Loucy (cell line): ENCODE results near the gene PGC.

ENCODE experiments used
- H2AFZ ChIP-seq: fragments of 200-600 bp; sonication (generic); 2 replicates; pipeline ENCODE4 v1.6.0; 2016; ENCODE audit warnings: antibody characterized with exemption, mild to moderate bottlenecking, low read length, moderate library complexity
- H3F3A ChIP-seq: fragments of 200-600 bp; 2 replicates; pipeline ENCODE4 v1.6.0; 2016; ENCODE audit warnings: antibody characterized with exemption, low read depth, mild to moderate bottlenecking
- H3K27me3 ChIP-seq: fragments of 200-600 bp; sonication (generic); 2 replicates; pipeline ENCODE4 v1.6.1; 2014; ENCODE audit warnings: low read length, mild to moderate bottlenecking; ENCODE audit not compliant: insufficient read depth, poor library complexity, severe bottlenecking
- H3K36me3 ChIP-seq: fragments of 200-600 bp; sonication (generic); 2 replicates; pipeline ENCODE4 v1.6.1; 2016; ENCODE audit warnings: low read length; ENCODE audit not compliant: insufficient read depth
- H3K4me1 ChIP-seq: fragments of 200-600 bp; sonication (generic); 2 replicates; pipeline ENCODE4 v1.5.1; 2014; ENCODE audit warnings: low read length, mild to moderate bottlenecking; ENCODE audit not compliant: insufficient read depth, poor library complexity, severe bottlenecking
- H3K4me2 ChIP-seq: fragments of 200-600 bp; sonication (generic); 2 replicates; pipeline ENCODE4 v1.6.0; 2014; ENCODE audit warnings: antibody characterized with exemption, low read length, low read depth, mild to moderate bottlenecking; ENCODE audit not compliant: poor library complexity, severe bottlenecking
- H3K4me3 ChIP-seq: fragments of 200-600 bp; sonication (generic); 2 replicates; pipeline ENCODE4 v1.5.1; 2014; ENCODE audit warnings: low read length, mild to moderate bottlenecking, mixed read lengths; ENCODE audit not compliant: poor library complexity, severe bottlenecking
- H3K79me2 ChIP-seq: fragments of 200-600 bp; sonication (generic); 2 replicates; pipeline ENCODE4 v1.6.1; 2014; ENCODE audit warnings: low read length; ENCODE audit not compliant: insufficient read depth
- H3K9ac ChIP-seq: fragments of 200-600 bp; sonication (generic); 2 replicates; pipeline ENCODE4 v1.6.0; 2014; ENCODE audit warnings: mild to moderate bottlenecking, low read depth, low read length, moderate library complexity; ENCODE audit not compliant: poor library complexity, severe bottlenecking
- H3K9me2 ChIP-seq: fragments of 200-600 bp; sonication (generic); replicated peaks from 2 replicates; pipeline ENCODE4 v1.6.1; 2016; ENCODE audit warnings: low read depth, low read length, mixed read lengths
- H3K9me3 ChIP-seq: fragments of 200-600 bp; sonication (generic); 2 replicates; pipeline ENCODE4 v1.6.1; 2014; ENCODE audit warnings: mild to moderate bottlenecking, antibody characterized with exemption, low read length, low read depth; ENCODE audit not compliant: insufficient read depth
- H4K20me1 ChIP-seq: fragments of 200-600 bp; sonication (generic); 2 replicates; pipeline ENCODE4 v1.6.0; 2014; ENCODE audit warnings: antibody characterized with exemption, low read length, mild to moderate bottlenecking; ENCODE audit not compliant: insufficient read depth, poor library complexity, severe bottlenecking
- CTCF ChIP-seq: fragments of 200-600 bp; sonication (generic); conservative IDR thresholded peaks from 2 replicates; pipeline ENCODE4 v1.5.1; 2014; ENCODE audit warnings: mild to moderate bottlenecking, antibody characterized with exemption, low read length
- EZH2phosphoT487 ChIP-seq: fragments of 200-600 bp; IDR thresholded peaks from 2 replicates; pipeline ENCODE4 v1.6.1; 2018; ENCODE audit warnings: antibody characterized with exemption, mild to moderate bottlenecking, moderate library complexity, borderline replicate concordance

The PGC gene

GRCh38 chr6:41700463-41701347, 46.5 kb downstream of the PGC start:
- Histone ChIP-seq H3K9ac (no peak overlapping the region), H2AFZ (no peak overlapping the region), H3K4me2 (no peak overlapping the region), H3K4me3 (no peak overlapping the region), H3K4me1 (no peaks in the 10 kb centered on the region), H3K9me2 (no peaks in the 10 kb centered on the region), H3K27me3 (no peaks in the 10 kb centered on the region), H3K79me2 (no peaks in the 10 kb centered on the region), H3K9me3 (no peaks in the 10 kb centered on the region), H3F3A (no peaks in the 10 kb centered on the region), H3K36me3 (no peaks in the 10 kb centered on the region), H4K20me1 (no peaks in the 10 kb centered on the region)
- TF ChIP-seq CTCF (no peak), EZH2phosphoT487 (no peak)

GRCh38 chr6:41699063-41699462, 48.1 kb downstream of the PGC start:
- Histone ChIP-seq H2AFZ (no peak overlapping the region), H3F3A (no peaks in the 10 kb centered on the region), H3K9me2 (no peaks in the 10 kb centered on the region), H3K9me3 (no peaks in the 10 kb centered on the region), H3K4me1 (no peaks in the 10 kb centered on the region), H3K4me3 (no peak overlapping the region), H3K79me2 (no peaks in the 10 kb centered on the region), H4K20me1 (no peaks in the 10 kb centered on the region), H3K27me3 (no peaks in the 10 kb centered on the region), H3K4me2 (no peak overlapping the region), H3K9ac (no peak overlapping the region), H3K36me3 (no peaks in the 10 kb centered on the region)
- no peak for TF ChIP-seq CTCF
- TF ChIP-seq EZH2phosphoT487, result no peak

- no peaks in the 10 kb centered on the region for H3K4me1 ChIP-seq
- H3K27me3 ChIP-seq, result no peaks in the 10 kb centered on the region
- no peaks in the 10 kb centered on the region for H3K36me3 ChIP-seq
- H3F3A ChIP-seq, result no peaks in the 10 kb centered on the region
- H4K20me1 ChIP-seq, result no peaks in the 10 kb centered on the region
- no peaks in the 10 kb centered on the region for H3K9me3 ChIP-seq
- no peaks in the 10 kb centered on the region for H3K9me2 ChIP-seq
- no peak overlapping the region for H2AFZ ChIP-seq
- H3K9ac ChIP-seq, result no peak overlapping the region
- H3K4me3 ChIP-seq, result no peak overlapping the region
- H3K79me2 ChIP-seq, result no peaks in the 10 kb centered on the region
- H3K4me2 ChIP-seq, result no peak overlapping the region
- TF ChIP-seq EZH2phosphoT487 (no peak), CTCF (no peak)
Measured at GRCh38 chr6:41697861-41698781, 49.1 kb downstream of the PGC start.
